Natural killer cell (primary cell): ENCODE results near the gene NUCB2. TPM values are rescaled to one million over a fixed set of nuclear protein-coding genes. Genes with fewer than 3 reads are reported as not detected.

Experiments used
- ATAC-seq, 3 donors: fragments of 150-1000 bp in 2 of 3; fragments of 200-7000 bp in 1 of 3; cut with Tn5 transposase; 1 replicate in 1 of 3; 2 replicates in 2 of 3; pipeline ENCODE4 v1.10.0; 2021; ENCODE audit warnings: mild to moderate bottlenecking in 2 of 3, moderate library complexity in 2 of 3
- DNase-seq, 2 donors: peaks; one replicate each; pipeline versions ENCODE4 v3.0.0 to v3.0.0-alpha.2; 2013 to 2021; ENCODE audit warnings: mixed read lengths in 1 of 2
- H3K27ac ChIP-seq: one replicate; pipeline ENCODE4 v1.5.1; 2013; ENCODE audit warnings: mild to moderate bottlenecking, low read length
- H3K27me3 ChIP-seq: one replicate; pipeline ENCODE4 v1.6.1; 2013; ENCODE audit warnings: low read length; ENCODE audit not compliant: control insufficient read depth, insufficient read depth
- H3K36me3 ChIP-seq: one replicate; pipeline ENCODE4 v1.6.1; 2013; ENCODE audit warnings: low read length; ENCODE audit not compliant: control insufficient read depth, insufficient read depth
- H3K4me1 ChIP-seq: one replicate; pipeline ENCODE4 v1.6.1; 2013; ENCODE audit warnings: low read length; ENCODE audit not compliant: control insufficient read depth, insufficient read depth
- H3K4me3 ChIP-seq: one replicate; pipeline ENCODE4 v1.5.1; 2013; ENCODE audit warnings: low read length
- H3K9me3 ChIP-seq: one replicate; pipeline ENCODE4 v1.6.1; 2013; ENCODE audit warnings: low read length; ENCODE audit not compliant: control insufficient read depth, insufficient read depth
- H3K27ac Mint-ChIP-seq, 2 donors: one replicate each; pipeline ENCODE4 v1.8.0; 2022; ENCODE audit warnings: mild to moderate bottlenecking in 2 of 2, mixed read lengths in 2 of 2, moderate library complexity in 1 of 2
- H3K27me3 Mint-ChIP-seq, 2 donors: one replicate each; pipeline ENCODE4 v1.8.0; 2022; ENCODE audit warnings: low read depth in 2 of 2, mixed read lengths in 2 of 2
- H3K36me3 Mint-ChIP-seq: one replicate; pipeline ENCODE4 v1.8.0; 2022; ENCODE audit warnings: mixed read lengths
- H3K4me1 Mint-ChIP-seq, 2 donors: one replicate each; pipeline ENCODE4 v1.8.0; 2022; ENCODE audit warnings: mixed read lengths in 2 of 2
- H3K4me3 Mint-ChIP-seq: one replicate; pipeline ENCODE4 v1.8.0; 2022; ENCODE audit warnings: mild to moderate bottlenecking, moderate library complexity, mixed read lengths
- H3K9me3 Mint-ChIP-seq, 2 donors: one replicate each; pipeline ENCODE4 v1.8.0; 2022; ENCODE audit warnings: mixed read lengths in 2 of 2
- WGBS: methylation state at CpG from one replicate; pipeline ENCODE4 v1.1.7; 2013; ENCODE audit warnings: missing lambda C conversion rate; ENCODE audit not compliant: insufficient coverage; 5-methylcytosine and 5-hydroxymethylcytosine counted together
- intact Hi-C: fragments of 100-400 bp; cut with micrococcal nuclease; formaldehyde crosslinking; loops from one replicate; pipeline ENCODE4 v1.14.2; 2022
- total RNA-seq, 4 donors: library from RNA; stranded (reverse); fragments of 120-200 nt in 1 of 4; gene quantifications; one replicate each; pipeline versions ENCODE4 v1.2.3 to v1.2.4, GENCODE V29; 2013 to 2022
- TF ChIP-seq, protein P1 (sequence below): fragments of 200-600 bp; IDR thresholded peaks from one replicate; pipeline ENCODE4 v1.8.0; 2022; ENCODE audit warnings: antibody characterized with exemption

The NUCB2 gene
- total RNA-seq, 3 donors from 2014 or later (not counting 1 experiment from before 2014, with no cell fraction given) = 70.7 to 101 (median 81.4) TPM

DNA sequence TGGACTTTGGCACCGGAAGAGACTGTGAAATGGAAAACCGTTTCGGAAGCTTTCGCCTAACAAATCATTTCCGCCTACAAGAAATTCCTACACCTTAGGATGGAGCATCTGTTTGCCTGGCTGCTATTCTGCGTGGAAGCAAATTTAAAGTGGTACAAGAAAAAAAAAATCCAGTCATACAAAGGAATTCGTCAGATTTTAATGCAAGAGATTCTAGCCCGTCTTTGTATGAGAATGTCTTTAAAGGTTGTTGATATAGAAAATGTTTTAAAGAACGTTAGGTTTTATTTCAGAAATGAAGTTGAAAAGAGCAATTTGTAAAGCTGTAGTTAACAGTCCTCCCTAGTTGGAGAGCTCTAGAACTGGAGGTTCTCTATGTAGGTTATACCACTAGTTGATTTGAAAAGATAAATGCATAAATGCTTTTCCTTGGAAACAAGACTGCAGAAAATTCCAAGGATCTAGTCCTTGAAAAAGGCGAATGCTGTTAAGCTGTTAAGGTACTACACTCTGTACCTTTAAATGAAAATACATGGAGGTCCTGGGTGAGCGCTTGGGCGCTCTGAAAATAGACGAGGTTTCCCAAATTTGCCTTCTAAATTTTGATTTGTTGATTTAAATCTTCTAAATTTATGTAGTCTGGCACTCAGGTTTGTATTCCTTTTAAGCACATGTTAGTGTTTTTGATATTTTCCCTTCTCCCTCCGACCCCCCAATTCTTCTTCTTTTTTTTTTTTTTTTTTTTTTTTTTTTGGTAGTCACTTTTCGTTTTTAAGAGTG is 77.5 kb downstream of the NUCB2 start:
- intact Hi-C loops = loop anchor here (1.0 to 10.0 kb wide), 3 partner anchors 119 to 150 kb away; partner anchors contain the start of gene PIK3C2A
- Mint-ChIP-seq H3K4me3 (peak overlapping the region; percentile 93), H3K27me3 (no peaks in the 10 kb centered on the region), H3K4me1 (peaks cover 36 to 38% of the 10 kb centered on the region in 2 donors), H3K9me3 (no peaks in the 10 kb centered on the region), H3K36me3 (no peaks in the 10 kb centered on the region), H3K27ac (peak overlapping the region; percentile 88)
- Histone ChIP-seq H3K27me3 (no peaks in the 10 kb centered on the region), H3K36me3 (no peaks in the 10 kb centered on the region), H3K4me1 (peaks cover 20% of the 10 kb centered on the region), H3K9me3 (no peaks in the 10 kb centered on the region), H3K27ac (no peak overlapping the region), H3K4me3 (peak overlapping the region; percentile 41)
- 13% methylated on average over 13 of the region's 15 CpGs for WGBS
- TF ChIP-seq, protein P1, sequence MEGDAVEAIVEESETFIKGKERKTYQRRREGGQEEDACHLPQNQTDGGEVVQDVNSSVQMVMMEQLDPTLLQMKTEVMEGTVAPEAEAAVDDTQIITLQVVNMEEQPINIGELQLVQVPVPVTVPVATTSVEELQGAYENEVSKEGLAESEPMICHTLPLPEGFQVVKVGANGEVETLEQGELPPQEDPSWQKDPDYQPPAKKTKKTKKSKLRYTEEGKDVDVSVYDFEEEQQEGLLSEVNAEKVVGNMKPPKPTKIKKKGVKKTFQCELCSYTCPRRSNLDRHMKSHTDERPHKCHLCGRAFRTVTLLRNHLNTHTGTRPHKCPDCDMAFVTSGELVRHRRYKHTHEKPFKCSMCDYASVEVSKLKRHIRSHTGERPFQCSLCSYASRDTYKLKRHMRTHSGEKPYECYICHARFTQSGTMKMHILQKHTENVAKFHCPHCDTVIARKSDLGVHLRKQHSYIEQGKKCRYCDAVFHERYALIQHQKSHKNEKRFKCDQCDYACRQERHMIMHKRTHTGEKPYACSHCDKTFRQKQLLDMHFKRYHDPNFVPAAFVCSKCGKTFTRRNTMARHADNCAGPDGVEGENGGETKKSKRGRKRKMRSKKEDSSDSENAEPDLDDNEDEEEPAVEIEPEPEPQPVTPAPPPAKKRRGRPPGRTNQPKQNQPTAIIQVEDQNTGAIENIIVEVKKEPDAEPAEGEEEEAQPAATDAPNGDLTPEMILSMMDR = no peak
- DNase-seq (peak in 1 of 2 donors; percentile 14), ATAC-seq (no peak)

DNA sequence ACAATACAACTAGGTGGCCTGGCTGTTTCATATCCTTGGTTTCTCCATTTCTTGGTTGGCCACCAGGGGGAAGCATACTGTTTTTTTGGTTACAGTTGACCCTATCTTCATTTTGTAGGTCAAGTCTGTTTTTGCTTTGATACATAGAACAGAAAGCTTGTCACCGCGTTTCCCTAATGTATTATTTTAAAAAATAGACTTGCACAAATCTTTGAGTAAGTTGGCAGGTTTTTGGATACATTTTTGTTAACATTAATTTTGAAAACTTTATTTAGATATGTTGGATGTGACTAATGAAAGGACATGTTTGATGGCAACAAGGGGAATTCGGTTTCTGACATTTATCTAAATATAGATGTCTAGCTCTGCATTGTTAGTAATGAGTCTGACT is 78.1 kb downstream of the NUCB2 start:
- H3K36me3 Mint-ChIP-seq = no peaks in the 10 kb centered on the region
- no peaks in the 10 kb centered on the region for H3K27me3 Mint-ChIP-seq
- Histone ChIP-seq H3K9me3 (no peaks in the 10 kb centered on the region), H3K4me1 (peaks cover 20% of the 10 kb centered on the region), H3K27ac (no peak overlapping the region), H3K4me3 (no peak overlapping the region), H3K27me3 (no peaks in the 10 kb centered on the region), H3K36me3 (no peaks in the 10 kb centered on the region)
- TF ChIP-seq, protein P1 = peak; percentile 80
- H3K4me1 Mint-ChIP-seq = peaks cover 36 to 38% of the 10 kb centered on the region in 2 donors
- intact Hi-C loops = loop anchor here (1.0 to 10.0 kb wide), 3 partner anchors 120 to 150 kb away; partner anchors contain the start of gene PIK3C2A
- 71% methylated on average over 3 of the region's 3 CpGs for WGBS
- H3K27ac Mint-ChIP-seq = peak overlapping the region; percentile 88
- peak overlapping the region; percentile 93 for H3K4me3 Mint-ChIP-seq
- no peaks in the 10 kb centered on the region for H3K9me3 Mint-ChIP-seq
- DNase-seq = peak; percentile 32 to 82
- peak; percentile 28 to 54 (median 30) for ATAC-seq

DNA sequence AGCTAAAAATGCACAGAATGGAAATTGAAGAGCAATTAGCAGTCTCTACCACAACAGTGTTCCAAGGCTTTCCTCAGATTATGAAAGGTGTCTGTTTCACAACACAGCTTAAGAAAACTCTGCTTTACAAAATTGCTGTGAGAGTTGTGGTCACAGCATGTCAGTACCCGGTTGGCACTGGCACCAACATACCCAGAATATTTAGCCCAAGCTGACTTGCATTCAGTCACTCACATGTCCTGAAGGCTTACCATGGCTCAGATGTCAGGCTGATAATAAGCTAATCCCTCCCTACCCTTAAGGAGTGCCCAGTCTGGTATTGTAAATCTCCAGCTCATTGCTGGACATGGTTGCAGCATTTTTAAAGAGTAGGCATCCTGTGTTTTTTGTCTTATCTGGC is 90.0 kb downstream of the NUCB2 start:
- Histone ChIP-seq H3K36me3 (peaks cover 16% of the 10 kb centered on the region), H3K27ac (no peak overlapping the region), H3K4me1 (no peaks in the 10 kb centered on the region), H3K27me3 (no peaks in the 10 kb centered on the region), H3K4me3 (no peak overlapping the region), H3K9me3 (peaks cover 22% of the 10 kb centered on the region)
- ATAC-seq (no peak), DNase-seq (no peak)
- Mint-ChIP-seq H3K36me3 (peaks cover 26% of the 10 kb centered on the region), H3K27ac (no peak overlapping the region), H3K4me3 (no peak overlapping the region), H3K4me1 (peaks cover 8 to 13% of the 10 kb centered on the region in 2 donors), H3K9me3 (peaks cover 7 to 8% of the 10 kb centered on the region in 2 donors), H3K27me3 (no peaks in the 10 kb centered on the region)
- TF ChIP-seq, protein P1 = no peak
- intact Hi-C loops = no loop called here
- 79% methylated on average over 1 of the region's 1 CpG for WGBS
